Measurements from ENCODE around the gene DGKD. TPM values are rescaled to one million over a fixed set of nuclear protein-coding genes. Genes with fewer than 3 reads are reported as not detected.

DGKD gene
- total RNA-seq, 2 experiments from 2014 or later = 44.2 to 46.4 TPM

GRCh38 chr2:233453111-233453915, 99.0 kb downstream of the DGKD start:
- peaks cover 27% of the 10 kb centered on the region for H3K36me3 Mint-ChIP-seq
- intact Hi-C loops (cut with micrococcal nuclease) = no loop called here
- no peak for DNase-seq
- H3K27ac Mint-ChIP-seq = no peak overlapping the region
- CTCF ChIA-PET = interaction anchor here (0.8 to 2.2 kb wide), 2 partner anchors 10 to 49 kb away, joined by 3 to 10 read pairs; no protein-coding TSS in a partner anchor
- POLR2A ChIA-PET = no interaction called here
- no peaks in the 10 kb centered on the region for H3K4me1 Mint-ChIP-seq (ENCODE audit: low read depth)
- no peaks in the 10 kb centered on the region for H3K9me3 Mint-ChIP-seq
- H3K4me3 Mint-ChIP-seq = no peak overlapping the region
- H3K27me3 Mint-ChIP-seq = no peaks in the 10 kb centered on the region

GRCh38 chr2:233453916-233454315, 99.6 kb downstream of the DGKD start:
- Mint-ChIP-seq H3K4me3 (no peak overlapping the region), H3K9me3 (no peaks in the 10 kb centered on the region), H3K27ac (no peak overlapping the region), H3K4me1 (ENCODE audit: low read depth) (no peaks in the 10 kb centered on the region), H3K27me3 (no peaks in the 10 kb centered on the region), H3K36me3 (peaks cover 26% of the 10 kb centered on the region)
- no peak for DNase-seq
- intact Hi-C loops (cut with micrococcal nuclease) = no loop called here
- POLR2A ChIA-PET = no interaction called here
- CTCF ChIA-PET = interaction anchor here (0.8 to 2.2 kb wide), 2 partner anchors 11 to 49 kb away, joined by 3 to 10 read pairs; no protein-coding TSS in a partner anchor

GRCh38 chr2:233455006-233455405, 100.7 kb downstream of the DGKD start:
- H3K4me1 Mint-ChIP-seq (ENCODE audit: low read depth) = no peaks in the 10 kb centered on the region
- H3K36me3 Mint-ChIP-seq = peaks cover 28% of the 10 kb centered on the region
- ChIA-PET POLR2A (no interaction called here), CTCF (interaction anchor here (1.1 kb wide), 1 partner anchor 12 kb away, joined by 4 read pairs; no protein-coding TSS in a partner anchor)
- H3K4me3 Mint-ChIP-seq = no peak overlapping the region
- no peaks in the 10 kb centered on the region for H3K9me3 Mint-ChIP-seq
- DNase-seq = no peak
- H3K27me3 Mint-ChIP-seq = no peaks in the 10 kb centered on the region
- no peak overlapping the region for H3K27ac Mint-ChIP-seq
- intact Hi-C loops (cut with micrococcal nuclease) = no loop called here

- ChIA-PET CTCF (interaction anchor here (1.1 kb wide), 1 partner anchor 13 kb away, joined by 4 read pairs; no protein-coding TSS in a partner anchor), POLR2A (no interaction called here)
- no peak for DNase-seq
- Mint-ChIP-seq H3K36me3 (peaks cover 29% of the 10 kb centered on the region), H3K4me1 (ENCODE audit: low read depth) (no peaks in the 10 kb centered on the region), H3K27me3 (no peaks in the 10 kb centered on the region), H3K27ac (no peak overlapping the region), H3K4me3 (no peak overlapping the region), H3K9me3 (no peaks in the 10 kb centered on the region)
- intact Hi-C loops (cut with micrococcal nuclease) = no loop called here
Measured at GRCh38 chr2:233455491-233455890, 101.2 kb downstream of the DGKD start.

GRCh38 chr2:233456111-233456510, 101.8 kb downstream of the DGKD start:
- CTCF ChIA-PET = interaction anchor here (1.1 kb wide), 1 partner anchor 13 kb away, joined by 4 read pairs; no protein-coding TSS in a partner anchor
- H3K4me1 Mint-ChIP-seq (ENCODE audit: low read depth) = no peaks in the 10 kb centered on the region
- POLR2A ChIA-PET = no interaction called here
- intact Hi-C loops (cut with micrococcal nuclease) = no loop called here
- no peaks in the 10 kb centered on the region for H3K27me3 Mint-ChIP-seq
- peaks cover 27% of the 10 kb centered on the region for H3K36me3 Mint-ChIP-seq
- H3K27ac Mint-ChIP-seq = no peak overlapping the region
- no peak overlapping the region for H3K4me3 Mint-ChIP-seq
- DNase-seq = no peak
- H3K9me3 Mint-ChIP-seq = no peaks in the 10 kb centered on the region

GRCh38 chr2:233456934-233457333, 102.6 kb downstream of the DGKD start:
- no peak overlapping the region for H3K4me3 Mint-ChIP-seq
- POLR2A ChIA-PET = no interaction called here
- DNase-seq = no peak
- peaks cover 33% of the 10 kb centered on the region for H3K36me3 Mint-ChIP-seq
- H3K4me1 Mint-ChIP-seq (ENCODE audit: low read depth) = no peaks in the 10 kb centered on the region
- H3K27ac Mint-ChIP-seq = no peak overlapping the region
- intact Hi-C loops (cut with micrococcal nuclease) = no loop called here
- no peaks in the 10 kb centered on the region for H3K27me3 Mint-ChIP-seq
- CTCF ChIA-PET = interaction anchor here (1.3 kb wide), 1 partner anchor 14 kb away, joined by 5 read pairs; no protein-coding TSS in a partner anchor
- no peaks in the 10 kb centered on the region for H3K9me3 Mint-ChIP-seq

GRCh38 chr2:233457356-233457755, 103.1 kb downstream of the DGKD start:
- Mint-ChIP-seq H3K9me3 (no peaks in the 10 kb centered on the region), H3K4me1 (ENCODE audit: low read depth) (no peaks in the 10 kb centered on the region), H3K36me3 (peaks cover 37% of the 10 kb centered on the region), H3K27me3 (no peaks in the 10 kb centered on the region), H3K27ac (no peak overlapping the region), H3K4me3 (no peak overlapping the region)
- CTCF ChIA-PET = interaction anchor here (1.3 kb wide), 1 partner anchor 14 kb away, joined by 5 read pairs; no protein-coding TSS in a partner anchor
- POLR2A ChIA-PET = no interaction called here
- intact Hi-C loops (cut with micrococcal nuclease) = no loop called here
- no peak for DNase-seq

- no peak overlapping the region for H3K4me3 Mint-ChIP-seq
- H3K4me1 Mint-ChIP-seq (ENCODE audit: low read depth) = no peaks in the 10 kb centered on the region
- intact Hi-C loops (cut with micrococcal nuclease) = no loop called here
- peaks cover 41% of the 10 kb centered on the region for H3K36me3 Mint-ChIP-seq
- H3K27ac Mint-ChIP-seq = no peak overlapping the region
- no peaks in the 10 kb centered on the region for H3K9me3 Mint-ChIP-seq
- no peak for DNase-seq
- no peaks in the 10 kb centered on the region for H3K27me3 Mint-ChIP-seq
- ChIA-PET CTCF (no interaction called here), POLR2A (no interaction called here)
Measured at GRCh38 chr2:233458031-233458610, 103.8 kb downstream of the DGKD start.

- CTCF ChIA-PET = no interaction called here
- no peak for DNase-seq
- H3K36me3 Mint-ChIP-seq = peaks cover 40% of the 10 kb centered on the region
- H3K27me3 Mint-ChIP-seq = no peaks in the 10 kb centered on the region
- H3K4me3 Mint-ChIP-seq = no peak overlapping the region
- POLR2A ChIA-PET = no interaction called here
- no peaks in the 10 kb centered on the region for H3K9me3 Mint-ChIP-seq
- H3K27ac Mint-ChIP-seq = no peak overlapping the region
- H3K4me1 Mint-ChIP-seq (ENCODE audit: low read depth) = no peaks in the 10 kb centered on the region
- intact Hi-C loops (cut with micrococcal nuclease) = no loop called here
Measured at GRCh38 chr2:233458826-233459225, 104.5 kb downstream of the DGKD start.

- no peak for DNase-seq
- Mint-ChIP-seq H3K27ac (no peak overlapping the region), H3K9me3 (no peaks in the 10 kb centered on the region), H3K4me1 (ENCODE audit: low read depth) (no peaks in the 10 kb centered on the region), H3K27me3 (no peaks in the 10 kb centered on the region), H3K4me3 (no peak overlapping the region), H3K36me3 (peaks cover 43% of the 10 kb centered on the region)
- intact Hi-C loops (cut with micrococcal nuclease) = no loop called here
- CTCF ChIA-PET = no interaction called here
- POLR2A ChIA-PET = no interaction called here
Measured at GRCh38 chr2:233459426-233459825, 105.1 kb downstream of the DGKD start.

- DNase-seq = no peak
- intact Hi-C loops (cut with micrococcal nuclease) = no loop called here
- Mint-ChIP-seq H3K36me3 (peaks cover 38% of the 10 kb centered on the region), H3K27ac (no peak overlapping the region), H3K9me3 (no peaks in the 10 kb centered on the region), H3K27me3 (no peaks in the 10 kb centered on the region), H3K4me1 (ENCODE audit: low read depth) (no peaks in the 10 kb centered on the region), H3K4me3 (no peak overlapping the region)
- ChIA-PET CTCF (no interaction called here), POLR2A (no interaction called here)
Measured at GRCh38 chr2:233460726-233461441, 106.6 kb downstream of the DGKD start.

GRCh38 chr2:233461481-233461891, 107.2 kb downstream of the DGKD start:
- CTCF ChIA-PET = no interaction called here
- peaks cover 34% of the 10 kb centered on the region for H3K36me3 Mint-ChIP-seq
- H3K9me3 Mint-ChIP-seq = no peaks in the 10 kb centered on the region
- POLR2A ChIA-PET = no interaction called here
- intact Hi-C loops (cut with micrococcal nuclease) = no loop called here
- no peaks in the 10 kb centered on the region for H3K27me3 Mint-ChIP-seq
- H3K4me3 Mint-ChIP-seq = no peak overlapping the region
- no peak for DNase-seq
- no peaks in the 10 kb centered on the region for H3K4me1 Mint-ChIP-seq (ENCODE audit: low read depth)
- no peak overlapping the region for H3K27ac Mint-ChIP-seq

Measured in activated CD4-positive, alpha-beta memory T cell treated with anti-CD3 and anti-CD28 coated beads for 36 hours (primary cell).